HepG2 (cell line): Measurements from ENCODE around the gene HLCS. TPM values are rescaled to one million over a fixed set of nuclear protein-coding genes. Genes with fewer than 3 reads are reported as not detected.

Experiments used
- ATAC-seq: fragments of 200-7000 bp; cut with Tn5 transposase; 3 replicates; pipeline ENCODE4 v1.9.1; 2020; ENCODE audit warnings: mild to moderate bottlenecking, moderate library complexity
- BruUV-seq: library from RNA; stranded (reverse); fragments of 400-500 nt; replicated peaks from 2 replicates; lab custom pipeline; 2021; lab: Mats Ljungman, UMichigan
- CTCF ChIA-PET: fragments of 300-600 bp; formaldehyde crosslinking; extraction: SDS; loops from one replicate; lab custom pipeline; 2021; ENCODE audit warnings: low total read pairs, inconsistent platforms, low intra/inter-chr PET ratio; lab: Yijun Ruan, JAX
- POLR2A ChIA-PET: fragments of 350-600 bp; sonication (Branson Sonifier 250); formaldehyde crosslinking; loops from one replicate; lab custom pipeline; 2020; ENCODE audit warnings: antibody characterized with exemption, inconsistent platforms; lab: Yijun Ruan, JAX
- DNase-seq: peaks from one replicate; pipeline ENCODE4 v3.0.0-alpha.2; 2015; ENCODE audit warnings: low spot score
- FAIRE-seq: peaks from 3 replicates; lab custom pipeline; 2011; peaks lifted over from hg19 to GRCh38; lab: Jason Lieb, UNC
- H2AFZ ChIP-seq: one replicate; pipeline ENCODE4 v1.6.1; 2011; ENCODE audit warnings: low read length, inconsistent platforms
- H3K27ac ChIP-seq: fragments of 300-600 bp; 3 replicates; pipeline ENCODE4 v1.8.0; 2011; ENCODE audit warnings: mixed run types, mild to moderate bottlenecking, mixed read lengths, low read length, inconsistent platforms; ENCODE audit not compliant: insufficient read depth; ENCODE audit errors: extremely low read length
- H3K27me3 ChIP-seq, 2 experiments: fragments of 200-600 bp in 1 of 2; 2 replicates in 1 of 2; 3 replicates in 1 of 2; pipeline versions ENCODE4 v1.6.0 to v1.8.0; 2011; ENCODE audit warnings: low read length in 2 of 2, mild to moderate bottlenecking in 2 of 2, moderate library complexity in 2 of 2, inconsistent platforms in 1 of 2; ENCODE audit not compliant: insufficient read depth in 2 of 2, control insufficient read depth in 1 of 2
- H3K36me3 ChIP-seq, 2 experiments: fragments of 200-600 bp in 1 of 2; replicated peaks in 1 of 2; 2 replicates in 1 of 2; 3 replicates in 1 of 2; pipeline versions ENCODE4 v1.5.1 to v1.8.0; 2011; ENCODE audit warnings: low read length in 2 of 2, inconsistent platforms in 1 of 2; ENCODE audit not compliant: insufficient read depth in 2 of 2, control insufficient read depth in 1 of 2
- H3K4me1 ChIP-seq: 2 replicates; pipeline ENCODE4 v1.5.1; 2012; ENCODE audit warnings: low read length, inconsistent platforms; ENCODE audit not compliant: insufficient read depth
- H3K4me2 ChIP-seq: 2 replicates; pipeline ENCODE4 v1.6.0; 2011; ENCODE audit warnings: low read depth, low read length, inconsistent platforms
- H3K4me3 ChIP-seq, 3 experiments: fragments of 200-600 bp in 1 of 3; sonication (generic), shearing (Covaris generic) in 1 of 3; replicated peaks in 1 of 3; 2 replicates each; pipeline ENCODE4 v1.5.1; 2011 to 2016; ENCODE audit warnings: low read length in 3 of 3, inconsistent platforms in 2 of 3, low read depth in 2 of 3, mild to moderate bottlenecking in 2 of 3, control low read depth in 1 of 3, mixed read lengths in 1 of 3; ENCODE audit not compliant: insufficient read depth in 1 of 3
- H3K79me2 ChIP-seq: one replicate; pipeline ENCODE4 v1.6.1; 2011; ENCODE audit warnings: low read length, inconsistent platforms; ENCODE audit not compliant: insufficient read depth
- H3K9ac ChIP-seq: 2 replicates; pipeline ENCODE4 v1.6.0; 2011; ENCODE audit warnings: mild to moderate bottlenecking, low read depth, low read length, inconsistent platforms; ENCODE audit not compliant: insufficient read depth
- H3K9me3 ChIP-seq: 2 replicates; pipeline ENCODE4 v1.5.1; 2012; ENCODE audit warnings: mild to moderate bottlenecking, low read length
- H4K20me1 ChIP-seq: 2 replicates; pipeline ENCODE4 v1.6.0; 2011; ENCODE audit warnings: inconsistent platforms, mild to moderate bottlenecking, low read length, moderate library complexity; ENCODE audit not compliant: insufficient read depth
- AHR ChIP-seq: IDR thresholded peaks from 2 replicates; pipeline ENCODE4 v1.6.1; 2018; ENCODE audit warnings: missing genetic modification reagents, missing compliant biosample characterization
- ATM ChIP-seq: fragments of 450-650 bp; IDR thresholded peaks from 2 replicates; pipeline ENCODE4 v1.7.1; 2017; ENCODE audit warnings: mild to moderate bottlenecking, borderline replicate concordance
- CENPT ChIP-seq: sonication (generic); formaldehyde crosslinking; IDR thresholded peaks from 2 replicates; pipeline ENCODE4 v1.8.0; 2022; ENCODE audit warnings: low read depth, mild to moderate bottlenecking, moderate library complexity, missing genetic modification reagents
- ISL2 ChIP-seq: sonication (generic); formaldehyde crosslinking; IDR thresholded peaks from 2 replicates; pipeline ENCODE4 v1.5.0; 2020; ENCODE audit warnings: missing genetic modification reagents
- MAFG ChIP-seq: sonication (generic); formaldehyde crosslinking; IDR thresholded peaks from 2 replicates; pipeline ENCODE4 v1.5.1; 2020; ENCODE audit warnings: mild to moderate bottlenecking, missing genetic modification reagents
- MIER3 ChIP-seq: IDR thresholded peaks from 2 replicates; pipeline ENCODE4 v1.6.1; 2016; ENCODE audit warnings: missing compliant biosample characterization, borderline replicate concordance
- NFATC3 ChIP-seq: sonication (generic); formaldehyde crosslinking; IDR thresholded peaks from 2 replicates; pipeline ENCODE4 v1.5.1; 2020; ENCODE audit warnings: mild to moderate bottlenecking, missing genetic modification reagents
- NR2F1 ChIP-seq, 2 experiments: fragments of 450-650 bp in 1 of 2; formaldehyde crosslinking in 1 of 2; IDR thresholded peaks; 2 replicates each; pipeline versions ENCODE4 v1.5.0 to v1.6.1; 2016 to 2020; ENCODE audit warnings: mild to moderate bottlenecking in 1 of 2, missing compliant biosample characterization in 1 of 2, missing genetic modification reagents in 1 of 2, moderate library complexity in 1 of 2
- POLR2AphosphoS5 ChIP-seq: IDR thresholded peaks from 2 replicates; pipeline ENCODE4 v1.6.1; 2012; ENCODE audit warnings: low read depth, low read length
- ZFY ChIP-seq: sonication (generic); formaldehyde crosslinking; IDR thresholded peaks from 2 replicates; pipeline ENCODE4 v1.4.0; 2020; ENCODE audit warnings: missing genetic modification reagents
- ZNF260 ChIP-seq: sonication (generic); formaldehyde crosslinking; IDR thresholded peaks from 2 replicates; pipeline ENCODE4 v1.4.0; 2020; ENCODE audit warnings: missing genetic modification reagents, low read depth, mild to moderate bottlenecking, borderline replicate concordance
- ZNF629 ChIP-seq: sonication (generic); formaldehyde crosslinking; conservative IDR thresholded peaks from 2 replicates; pipeline ENCODE4 v1.5.0; 2020; ENCODE audit warnings: missing genetic modification reagents
- ZNF839 ChIP-seq: sonication (generic); formaldehyde crosslinking; IDR thresholded peaks from 2 replicates; pipeline ENCODE4 v1.4.0; 2020; ENCODE audit warnings: missing genetic modification reagents, mild to moderate bottlenecking, borderline replicate concordance
- WGBS: methylation state at CpG from one replicate; pipeline ENCODE4 v1.1.6; 2017; ENCODE audit warnings: low lambda C conversion rate; 5-methylcytosine and 5-hydroxymethylcytosine counted together
- in situ Hi-C: cut with HindIII; loops from 2 replicates; pipeline ENCODE4 v1.10.0; 2017; ENCODE audit warnings: low pct_unique_long_range_greater_than_20kb; ENCODE audit not compliant: extremely low pct_ligation_motif_present
- intact Hi-C: fragments of 100-400 bp; cut with micrococcal nuclease; formaldehyde crosslinking; loops from one replicate; pipeline ENCODE4 v1.10.0; 2022; ENCODE audit not compliant: unreplicated experiment
- polyA plus RNA-seq, 8 experiments: library from polyadenylated mRNA; depleted of rRNA in 3 of 8; stranded (reverse) in 7 of 8; unstranded in 1 of 8; fragments of >200 nt; fragmentation: Illumina TruSeq in 4 of 8; extraction: Trizol in 4 of 8; gene quantifications; 2 replicates each; pipeline versions ENCODE4 v1.2.1 to v1.2.3, GENCODE V29; 2011 to 2016; ENCODE audit warnings: low read depth in 4 of 8, missing spikeins in 1 of 8, mixed read lengths in 1 of 8; ENCODE audit not compliant: insufficient read depth in 1 of 8
- total RNA-seq, 5 experiments: library from RNA; depleted of rRNA; stranded (reverse); fragments of >200 nt; fragmentation: Illumina TruSeq; extraction: Trizol; gene quantifications; 2 replicates each; pipeline ENCODE4 v1.2.3, GENCODE V29; 2016; ENCODE audit warnings: low read depth in 1 of 5
- TF ChIP-seq, protein P1 (sequence below): IDR thresholded peaks from 2 replicates; pipeline ENCODE4 v1.6.1; 2016; ENCODE audit warnings: missing compliant biosample characterization, missing genetic modification reagents, borderline replicate concordance
- TF ChIP-seq, protein P2 (sequence below): sonication (generic); formaldehyde crosslinking; IDR thresholded peaks from 2 replicates; pipeline ENCODE4 v1.4.0; 2020; ENCODE audit warnings: missing genetic modification reagents
- TF ChIP-seq, protein P3 (sequence below): IDR thresholded peaks from 2 replicates; pipeline ENCODE4 v1.6.1; 2016; ENCODE audit warnings: control low read depth

Gene HLCS
- total and polyA plus RNA-seq, 2 of the 13 experiments (the other 11 are each of a cell fraction or from before 2014, with no cell fraction given), result 7.9 to 12.3 TPM

DNA sequence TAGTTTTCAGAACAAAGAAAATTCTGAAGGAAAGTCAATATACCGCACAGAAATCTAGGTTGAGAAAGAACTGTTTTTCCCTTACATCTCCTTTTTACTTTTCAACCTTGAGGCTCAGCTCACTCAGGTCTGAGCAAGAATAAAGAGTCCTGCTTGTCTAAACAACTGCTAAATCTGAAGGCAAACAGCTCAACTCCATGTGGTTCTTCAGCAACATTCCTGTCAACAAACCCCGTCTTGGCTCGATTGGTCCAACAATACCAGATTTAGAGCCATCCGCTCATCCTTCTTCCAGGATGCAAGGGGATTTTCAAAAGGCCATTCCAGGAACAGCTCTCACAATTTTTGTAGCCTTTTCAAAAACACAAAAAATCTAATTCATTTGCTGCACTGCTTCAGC, 119.8 kb downstream of the HLCS start (continued):
- no peak for TF ChIP-seq MIER3 (CRISPR knock-in tag)
- TF ChIP-seq POLR2AphosphoS5, result no peak
- TF ChIP-seq, protein P1, sequence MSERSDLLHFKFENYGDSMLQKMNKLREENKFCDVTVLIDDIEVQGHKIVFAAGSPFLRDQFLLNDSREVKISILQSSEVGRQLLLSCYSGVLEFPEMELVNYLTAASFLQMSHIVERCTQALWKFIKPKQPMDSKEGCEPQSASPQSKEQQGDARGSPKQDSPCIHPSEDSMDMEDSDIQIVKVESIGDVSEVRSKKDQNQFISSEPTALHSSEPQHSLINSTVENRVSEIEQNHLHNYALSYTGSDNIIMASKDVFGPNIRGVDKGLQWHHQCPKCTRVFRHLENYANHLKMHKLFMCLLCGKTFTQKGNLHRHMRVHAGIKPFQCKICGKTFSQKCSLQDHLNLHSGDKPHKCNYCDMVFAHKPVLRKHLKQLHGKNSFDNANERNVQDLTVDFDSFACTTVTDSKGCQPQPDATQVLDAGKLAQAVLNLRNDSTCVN (CRISPR knock-in tag), result no peak
- TF ChIP-seq, protein P2, sequence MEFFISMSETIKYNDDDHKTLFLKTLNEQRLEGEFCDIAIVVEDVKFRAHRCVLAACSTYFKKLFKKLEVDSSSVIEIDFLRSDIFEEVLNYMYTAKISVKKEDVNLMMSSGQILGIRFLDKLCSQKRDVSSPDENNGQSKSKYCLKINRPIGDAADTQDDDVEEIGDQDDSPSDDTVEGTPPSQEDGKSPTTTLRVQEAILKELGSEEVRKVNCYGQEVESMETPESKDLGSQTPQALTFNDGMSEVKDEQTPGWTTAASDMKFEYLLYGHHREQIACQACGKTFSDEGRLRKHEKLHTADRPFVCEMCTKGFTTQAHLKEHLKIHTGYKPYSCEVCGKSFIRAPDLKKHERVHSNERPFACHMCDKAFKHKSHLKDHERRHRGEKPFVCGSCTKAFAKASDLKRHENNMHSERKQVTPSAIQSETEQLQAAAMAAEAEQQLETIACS (CRISPR knock-in tag), result no peak
- TF ChIP-seq NFATC3 (CRISPR knock-in tag), result no peak
- no peak for TF ChIP-seq ISL2 (CRISPR knock-in tag)
- no peak for TF ChIP-seq ZFY (CRISPR knock-in tag)
- no peak for TF ChIP-seq ZNF260
- TF ChIP-seq NR2F1 (CRISPR knock-in tag; IDR thresholded peaks at IDR 0.05), result no peak
- TF ChIP-seq, protein P3, sequence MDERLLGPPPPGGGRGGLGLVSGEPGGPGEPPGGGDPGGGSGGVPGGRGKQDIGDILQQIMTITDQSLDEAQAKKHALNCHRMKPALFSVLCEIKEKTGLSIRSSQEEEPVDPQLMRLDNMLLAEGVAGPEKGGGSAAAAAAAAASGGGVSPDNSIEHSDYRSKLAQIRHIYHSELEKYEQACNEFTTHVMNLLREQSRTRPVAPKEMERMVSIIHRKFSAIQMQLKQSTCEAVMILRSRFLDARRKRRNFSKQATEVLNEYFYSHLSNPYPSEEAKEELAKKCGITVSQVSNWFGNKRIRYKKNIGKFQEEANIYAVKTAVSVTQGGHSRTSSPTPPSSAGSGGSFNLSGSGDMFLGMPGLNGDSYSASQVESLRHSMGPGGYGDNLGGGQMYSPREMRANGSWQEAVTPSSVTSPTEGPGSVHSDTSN, result no peak

DNA sequence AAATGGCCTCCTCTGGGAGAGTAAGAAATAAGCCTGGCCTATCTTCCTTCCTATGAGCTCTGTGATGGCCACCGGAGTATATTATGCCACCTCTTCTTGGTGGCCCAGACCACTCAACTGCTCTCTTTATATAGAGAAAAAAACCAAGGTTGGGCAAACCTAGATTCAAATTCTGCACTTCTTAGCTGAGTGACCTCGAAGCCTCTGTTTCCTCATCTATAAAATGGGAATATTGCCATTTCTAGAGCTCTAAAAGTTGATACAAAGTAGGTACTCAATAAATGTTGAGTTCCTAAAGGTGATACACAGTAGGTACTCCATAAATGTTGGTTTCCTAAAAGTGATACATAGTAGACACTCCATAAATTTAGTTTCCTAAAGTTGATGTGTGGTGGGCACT, 120.7 kb downstream of the HLCS start:
- H3K9me3 ChIP-seq, result no peaks in the 10 kb centered on the region
- intact Hi-C loops, result no loop called here
- no peaks in the 10 kb centered on the region for H3K79me2 ChIP-seq
- H3K27ac ChIP-seq, result no peak overlapping the region
- no peak for DNase-seq
- BruUV-seq, result no TSS peak
- no peaks in the 10 kb centered on the region for H4K20me1 ChIP-seq
- H3K4me3 ChIP-seq, result no peak overlapping the region
- TF ChIP-seq CENPT (CRISPR knock-in tag), result no peak
- TF ChIP-seq AHR (CRISPR knock-in tag), result no peak
- no peak for TF ChIP-seq MAFG (CRISPR knock-in tag)
- TF ChIP-seq ATM, result no peak
- TF ChIP-seq ZNF839 (CRISPR knock-in tag), result no peak
- 0 out of 2 replicates have a peak, but pooled peaks have one; percentile 13 for TF ChIP-seq ZNF629
- TF ChIP-seq, all 625 proteins: peak for 1
- Histone ChIP-seq H3K4me1 (peaks cover 13% of the 10 kb centered on the region), H2AFZ (no peak overlapping the region), H3K27me3 (no peaks in the 10 kb centered on the region), H3K36me3 (no peaks in the 10 kb centered on the region), H3K4me2 (no peak overlapping the region), H3K9ac (no peak overlapping the region)
- FAIRE-seq (no peak), ATAC-seq (no peak)
- in situ Hi-C loops, result no loop called here
- whole genome bisulfite sequencing, result 95% methylated on average over 2 of the region's 2 CpGs
- CTCF ChIA-PET, result no interaction called here
- POLR2A ChIA-PET, result no interaction called here
